WTC11 (cell line): ENCODE results near the gene CALN1. TPM values are rescaled to one million over a fixed set of nuclear protein-coding genes. Genes with fewer than 3 reads are reported as not detected.

Source experiments
- ATAC-seq: fragments of 200-7000 bp; cut with Tn5 transposase; 2 replicates; pipeline ENCODE4 v1.10.0; 2021; ENCODE audit warnings: mild to moderate bottlenecking, moderate library complexity
- CTCF ChIA-PET: fragments of 300-600 bp; sonication (Branson Sonifier 250); formaldehyde crosslinking; loops from one replicate; lab custom pipeline; 2021; ENCODE audit warnings: antibody characterized with exemption; lab: Charles Lee
- POLR2A ChIA-PET: fragments of 350-600 bp; sonication (Branson Sonifier 250); formaldehyde crosslinking; loops from one replicate; lab custom pipeline; 2021; ENCODE audit warnings: antibody characterized with exemption; lab: Charles Lee
- DNase-seq: peaks from one replicate; pipeline ENCODE4 v3.0.0; 2021; ENCODE audit warnings: low spot score
- H3K27ac Mint-ChIP-seq: 2 replicates; pipeline ENCODE4 v1.8.0; 2021; ENCODE audit warnings: mixed read lengths
- H3K27me3 Mint-ChIP-seq: 2 replicates; pipeline ENCODE4 v1.8.0; 2021; ENCODE audit warnings: low read depth, mild to moderate bottlenecking, moderate library complexity, mixed read lengths
- H3K36me3 Mint-ChIP-seq: 2 replicates; pipeline ENCODE4 v1.8.0; 2021; ENCODE audit warnings: mixed read lengths
- H3K4me1 Mint-ChIP-seq: 2 replicates; pipeline ENCODE4 v1.8.0; 2022; ENCODE audit warnings: mixed read lengths
- H3K4me3 Mint-ChIP-seq: 2 replicates; pipeline ENCODE4 v1.8.0; 2021; ENCODE audit warnings: mild to moderate bottlenecking, moderate library complexity, mixed read lengths
- H3K9me3 Mint-ChIP-seq: 2 replicates; pipeline ENCODE4 v1.8.0; 2021; ENCODE audit warnings: mixed read lengths
- E2F5 ChIP-seq: sonication (generic); formaldehyde crosslinking; IDR thresholded peaks from 2 replicates; pipeline ENCODE4 v1.8.1; 2022; ENCODE audit warnings: mild to moderate bottlenecking, moderate library complexity, missing genetic modification reagents
- EMX1 ChIP-seq: fragments of 250-450 bp; sonication (Bioruptor Pico); IDR thresholded peaks from 2 replicates; pipeline ENCODE4 v1.8.0; 2021; ENCODE audit warnings: mild to moderate bottlenecking
- ESRRA ChIP-seq: sonication (generic); formaldehyde crosslinking; IDR thresholded peaks from 2 replicates; pipeline ENCODE4 v1.8.1; 2022; ENCODE audit warnings: mild to moderate bottlenecking, missing genetic modification reagents, borderline replicate concordance
- FOXJ3 ChIP-seq: sonication (generic); formaldehyde crosslinking; IDR thresholded peaks from 2 replicates; pipeline ENCODE4 v1.9.0; 2021; ENCODE audit warnings: missing genetic modification reagents, mild to moderate bottlenecking, borderline replicate concordance
- FOXP4 ChIP-seq: sonication (generic); formaldehyde crosslinking; IDR thresholded peaks from 2 replicates; pipeline ENCODE4 v1.8.0; 2022; ENCODE audit warnings: mild to moderate bottlenecking, missing genetic modification reagents
- JAZF1 ChIP-seq: fragments of 250-450 bp; sonication (Bioruptor Pico); IDR thresholded peaks from 2 replicates; pipeline ENCODE4 v1.9.0; 2021; ENCODE audit warnings: moderate library complexity, mild to moderate bottlenecking, inconsistent platforms
- MAX ChIP-seq: sonication (generic); formaldehyde crosslinking; IDR thresholded peaks from 2 replicates; pipeline ENCODE4 v1.8.0; 2022; ENCODE audit warnings: mild to moderate bottlenecking, missing genetic modification reagents
- NR1H2 ChIP-seq: sonication (generic); formaldehyde crosslinking; IDR thresholded peaks from 2 replicates; pipeline ENCODE4 v1.9.0; 2021; ENCODE audit warnings: mild to moderate bottlenecking, moderate library complexity, missing genetic modification reagents
- OVOL2 ChIP-seq: fragments of 250-450 bp; sonication (Bioruptor Pico); IDR thresholded peaks from 2 replicates; pipeline ENCODE4 v1.9.0; 2021; ENCODE audit warnings: mild to moderate bottlenecking, borderline replicate concordance
- PRRX2 ChIP-seq: fragments of 250-450 bp; sonication (Bioruptor Pico); IDR thresholded peaks from 2 replicates; pipeline ENCODE4 v1.8.0; 2021; ENCODE audit warnings: mild to moderate bottlenecking
- TCF7 ChIP-seq: sonication (generic); formaldehyde crosslinking; IDR thresholded peaks from 2 replicates; pipeline ENCODE4 v1.8.0; 2022; ENCODE audit warnings: mild to moderate bottlenecking, low read depth, missing genetic modification reagents, moderate library complexity
- USF2 ChIP-seq: sonication (generic); formaldehyde crosslinking; IDR thresholded peaks from 2 replicates; pipeline ENCODE4 v1.8.1; 2023; ENCODE audit warnings: mild to moderate bottlenecking, missing genetic modification reagents, moderate library complexity
- ZNF317 ChIP-seq: sonication (generic); formaldehyde crosslinking; IDR thresholded peaks from 2 replicates; pipeline ENCODE4 v1.8.1; 2023; ENCODE audit warnings: low read depth, mild to moderate bottlenecking, moderate library complexity, missing genetic modification reagents, borderline replicate concordance
- ZNF512 ChIP-seq: sonication (generic); formaldehyde crosslinking; IDR thresholded peaks from 2 replicates; pipeline ENCODE4 v1.8.1; 2022; ENCODE audit warnings: missing genetic modification reagents, borderline replicate concordance
- ZNF671 ChIP-seq: fragments of 250-450 bp; sonication (Bioruptor Pico); IDR thresholded peaks from 2 replicates; pipeline ENCODE4 v1.8.0; 2021; ENCODE audit warnings: mild to moderate bottlenecking
- total RNA-seq: library from RNA; stranded (reverse); gene quantifications from 3 replicates; pipeline ENCODE4 v1.2.3, GENCODE V29; 2021
- TF ChIP-seq, protein P1 (sequence below): sonication (generic); formaldehyde crosslinking; IDR thresholded peaks from 2 replicates; pipeline ENCODE4 v1.8.1; 2023; ENCODE audit warnings: mild to moderate bottlenecking, missing genetic modification reagents, borderline replicate concordance
- TF ChIP-seq, protein P2 (sequence below): sonication (generic); formaldehyde crosslinking; IDR thresholded peaks from 2 replicates; pipeline ENCODE4 v1.8.1; 2023; ENCODE audit warnings: mild to moderate bottlenecking, moderate library complexity, missing genetic modification reagents
- TF ChIP-seq, protein P3 (sequence below): sonication (generic); formaldehyde crosslinking; IDR thresholded peaks from 2 replicates; pipeline ENCODE4 v1.8.0; 2022; ENCODE audit warnings: mild to moderate bottlenecking, missing genetic modification reagents

CALN1 gene
- total RNA-seq, 1 experiment from 2014 or later: 10.5 TPM

DNA sequence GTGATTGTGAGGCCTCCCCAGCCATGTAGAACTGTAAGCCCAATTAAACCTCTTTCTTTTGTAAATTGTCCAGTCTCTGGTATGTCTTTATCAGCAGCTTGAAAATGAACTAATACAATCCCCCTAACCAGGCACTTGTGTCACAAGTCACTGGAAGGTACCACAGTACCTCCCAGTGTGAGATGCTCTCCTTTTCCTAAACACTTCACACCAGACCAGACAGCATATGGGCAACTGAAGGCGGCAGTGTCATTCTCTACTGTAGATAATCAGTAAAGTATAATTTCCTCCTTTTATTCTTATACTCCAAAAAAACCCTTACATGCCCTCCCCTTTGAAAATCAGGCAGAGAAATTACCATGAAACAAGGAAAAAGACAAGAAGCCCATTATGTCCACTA, 113.2 kb downstream of the CALN1 start (continued):
- TF ChIP-seq ZNF512 (CRISPR knock-in tag) (no peak), TCF7 (CRISPR knock-in tag) (no peak), ZNF671 (CRISPR knock-in tag) (no peak), EMX1 (CRISPR knock-in tag) (no peak), NR1H2 (CRISPR knock-in tag) (no peak), MAX (CRISPR knock-in tag) (no peak), FOXJ3 (no peak), USF2 (CRISPR knock-in tag) (no peak), PRRX2 (no peak)
- TF ChIP-seq, protein P1, sequence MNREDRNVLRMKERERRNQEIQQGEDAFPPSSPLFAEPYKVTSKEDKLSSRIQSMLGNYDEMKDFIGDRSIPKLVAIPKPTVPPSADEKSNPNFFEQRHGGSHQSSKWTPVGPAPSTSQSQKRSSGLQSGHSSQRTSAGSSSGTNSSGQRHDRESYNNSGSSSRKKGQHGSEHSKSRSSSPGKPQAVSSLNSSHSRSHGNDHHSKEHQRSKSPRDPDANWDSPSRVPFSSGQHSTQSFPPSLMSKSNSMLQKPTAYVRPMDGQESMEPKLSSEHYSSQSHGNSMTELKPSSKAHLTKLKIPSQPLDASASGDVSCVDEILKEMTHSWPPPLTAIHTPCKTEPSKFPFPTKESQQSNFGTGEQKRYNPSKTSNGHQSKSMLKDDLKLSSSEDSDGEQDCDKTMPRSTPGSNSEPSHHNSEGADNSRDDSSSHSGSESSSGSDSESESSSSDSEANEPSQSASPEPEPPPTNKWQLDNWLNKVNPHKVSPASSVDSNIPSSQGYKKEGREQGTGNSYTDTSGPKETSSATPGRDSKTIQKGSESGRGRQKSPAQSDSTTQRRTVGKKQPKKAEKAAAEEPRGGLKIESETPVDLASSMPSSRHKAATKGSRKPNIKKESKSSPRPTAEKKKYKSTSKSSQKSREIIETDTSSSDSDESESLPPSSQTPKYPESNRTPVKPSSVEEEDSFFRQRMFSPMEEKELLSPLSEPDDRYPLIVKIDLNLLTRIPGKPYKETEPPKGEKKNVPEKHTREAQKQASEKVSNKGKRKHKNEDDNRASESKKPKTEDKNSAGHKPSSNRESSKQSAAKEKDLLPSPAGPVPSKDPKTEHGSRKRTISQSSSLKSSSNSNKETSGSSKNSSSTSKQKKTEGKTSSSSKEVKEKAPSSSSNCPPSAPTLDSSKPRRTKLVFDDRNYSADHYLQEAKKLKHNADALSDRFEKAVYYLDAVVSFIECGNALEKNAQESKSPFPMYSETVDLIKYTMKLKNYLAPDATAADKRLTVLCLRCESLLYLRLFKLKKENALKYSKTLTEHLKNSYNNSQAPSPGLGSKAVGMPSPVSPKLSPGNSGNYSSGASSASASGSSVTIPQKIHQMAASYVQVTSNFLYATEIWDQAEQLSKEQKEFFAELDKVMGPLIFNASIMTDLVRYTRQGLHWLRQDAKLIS (CRISPR knock-in tag): no peak
- TF ChIP-seq, protein P2, sequence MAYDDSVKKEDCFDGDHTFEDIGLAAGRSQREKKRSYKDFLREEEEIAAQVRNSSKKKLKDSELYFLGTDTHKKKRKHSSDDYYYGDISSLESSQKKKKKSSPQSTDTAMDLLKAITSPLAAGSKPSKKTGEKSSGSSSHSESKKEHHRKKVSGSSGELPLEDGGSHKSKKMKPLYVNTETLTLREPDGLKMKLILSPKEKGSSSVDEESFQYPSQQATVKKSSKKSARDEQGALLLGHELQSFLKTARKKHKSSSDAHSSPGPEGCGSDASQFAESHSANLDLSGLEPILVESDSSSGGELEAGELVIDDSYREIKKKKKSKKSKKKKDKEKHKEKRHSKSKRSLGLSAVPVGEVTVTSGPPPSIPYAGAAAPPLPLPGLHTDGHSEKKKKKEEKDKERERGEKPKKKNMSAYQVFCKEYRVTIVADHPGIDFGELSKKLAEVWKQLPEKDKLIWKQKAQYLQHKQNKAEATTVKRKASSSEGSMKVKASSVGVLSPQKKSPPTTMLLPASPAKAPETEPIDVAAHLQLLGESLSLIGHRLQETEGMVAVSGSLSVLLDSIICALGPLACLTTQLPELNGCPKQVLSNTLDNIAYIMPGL: no peak
- TF ChIP-seq, all 79 proteins: peak for 0

- ChIA-PET CTCF (no interaction called here), POLR2A (no interaction called here)
- TF ChIP-seq, protein P2: no peak
- TF ChIP-seq ZNF317 (CRISPR knock-in tag) (no peak), JAZF1 (CRISPR knock-in tag) (no peak), E2F5 (CRISPR knock-in tag) (no peak), FOXJ3 (no peak), PRRX2 (no peak), FOXP4 (CRISPR knock-in tag) (no peak), ESRRA (CRISPR knock-in tag) (no peak), USF2 (CRISPR knock-in tag) (no peak), OVOL2 (CRISPR knock-in tag) (no peak)
- TF ChIP-seq, protein P3, sequence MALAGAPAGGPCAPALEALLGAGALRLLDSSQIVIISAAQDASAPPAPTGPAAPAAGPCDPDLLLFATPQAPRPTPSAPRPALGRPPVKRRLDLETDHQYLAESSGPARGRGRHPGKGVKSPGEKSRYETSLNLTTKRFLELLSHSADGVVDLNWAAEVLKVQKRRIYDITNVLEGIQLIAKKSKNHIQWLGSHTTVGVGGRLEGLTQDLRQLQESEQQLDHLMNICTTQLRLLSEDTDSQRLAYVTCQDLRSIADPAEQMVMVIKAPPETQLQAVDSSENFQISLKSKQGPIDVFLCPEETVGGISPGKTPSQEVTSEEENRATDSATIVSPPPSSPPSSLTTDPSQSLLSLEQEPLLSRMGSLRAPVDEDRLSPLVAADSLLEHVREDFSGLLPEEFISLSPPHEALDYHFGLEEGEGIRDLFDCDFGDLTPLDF (CRISPR knock-in tag): no peak
Observed at GRCh38 chr7:72298091-72298490, 114.0 kb downstream of the CALN1 start.

More at GRCh38 chr7:72298091-72298490, 114.0 kb downstream of the CALN1 start:
- ATAC-seq (no peak), DNase-seq (no peak)
- H3K27ac Mint-ChIP-seq: no peak overlapping the region
- no peaks in the 10 kb centered on the region for H3K9me3 Mint-ChIP-seq
- H3K27me3 Mint-ChIP-seq: no peaks in the 10 kb centered on the region
- H3K4me3 Mint-ChIP-seq: no peak overlapping the region
- H3K4me1 Mint-ChIP-seq: peaks cover 18% of the 10 kb centered on the region
- peaks cover 3% of the 10 kb centered on the region; the same call in 1 of the 2 replicates for H3K36me3 Mint-ChIP-seq
